SKM-1 treated with dmso at 0.1 percent for 144 hours (cell line): Measurements from ENCODE around the gene ARL2BP.
"Not testable (repeated sequence)": the region's sequence is repeated elsewhere in the genome, so short reads cannot be mapped to it uniquely, and the experiment has no call there.

Source experiments
- DNase-seq: peaks from one replicate; lab custom pipeline; 2025; ENCODE audit not compliant: unreplicated experiment; lab: John Stamatoyannopoulos, UW

ARL2BP gene

DNA sequence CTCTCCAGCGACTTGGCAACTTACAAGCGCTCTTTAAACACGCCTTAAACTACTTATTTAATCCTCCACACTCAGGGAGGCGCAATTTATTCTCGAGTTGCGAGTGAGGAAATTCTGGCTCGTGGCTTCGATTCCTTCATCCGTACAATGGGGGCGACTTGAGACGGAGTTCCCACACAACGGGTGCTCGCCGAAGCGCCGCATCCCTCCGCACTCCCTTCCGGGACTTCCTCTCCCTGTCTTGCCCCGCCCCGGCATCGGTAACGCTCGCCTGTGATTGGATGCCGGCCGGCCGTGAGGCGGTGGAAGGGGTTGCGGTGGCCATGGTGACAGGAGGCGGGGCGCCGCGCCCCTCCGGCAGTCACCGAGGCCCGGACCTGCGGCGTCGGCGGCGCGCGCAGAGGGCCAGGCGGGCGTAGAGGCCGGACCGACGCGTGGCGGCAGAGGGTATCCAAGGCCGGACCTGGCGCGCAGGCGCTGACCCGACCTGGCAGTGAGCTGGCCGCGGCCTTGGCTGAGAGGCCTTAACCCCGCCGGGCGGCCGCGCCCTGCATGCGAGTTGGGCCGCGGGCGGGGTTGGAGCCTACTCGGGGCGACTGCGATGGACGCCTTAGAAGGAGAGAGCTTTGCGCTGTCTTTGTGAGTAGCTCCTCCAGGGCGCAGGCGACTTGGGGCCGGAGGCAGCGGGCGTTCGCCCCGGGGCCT is at the start of gene ARL2BP:
TSS of gene ARL2BP (plus strand) at position 493 of the 705 bp plus-strand sequence. CDS start at position 602, 109 bp downstream.
- DNase-seq, result peak; percentile 95

DNA sequence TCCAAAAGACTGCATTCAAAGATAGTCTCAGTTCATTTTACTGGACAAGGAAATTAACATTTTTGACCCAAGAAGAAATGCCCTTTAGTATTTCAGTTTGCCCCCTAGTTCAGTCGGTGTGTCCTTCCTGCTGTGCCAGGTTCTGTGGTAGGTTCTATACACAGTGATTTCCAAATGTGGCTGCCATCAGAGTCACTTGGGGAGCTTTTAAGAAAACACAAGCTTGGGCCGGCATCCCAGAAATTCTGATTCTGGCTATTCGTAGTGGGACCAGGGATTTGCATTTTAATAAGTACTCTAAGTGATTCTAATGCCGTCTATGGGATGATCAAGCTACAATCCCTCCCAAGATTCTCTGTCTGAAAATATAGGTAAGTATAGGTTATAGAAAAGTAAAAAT is 48.8 kb upstream of the ARL2BP start:
- DNase-seq, result no peak

DNA sequence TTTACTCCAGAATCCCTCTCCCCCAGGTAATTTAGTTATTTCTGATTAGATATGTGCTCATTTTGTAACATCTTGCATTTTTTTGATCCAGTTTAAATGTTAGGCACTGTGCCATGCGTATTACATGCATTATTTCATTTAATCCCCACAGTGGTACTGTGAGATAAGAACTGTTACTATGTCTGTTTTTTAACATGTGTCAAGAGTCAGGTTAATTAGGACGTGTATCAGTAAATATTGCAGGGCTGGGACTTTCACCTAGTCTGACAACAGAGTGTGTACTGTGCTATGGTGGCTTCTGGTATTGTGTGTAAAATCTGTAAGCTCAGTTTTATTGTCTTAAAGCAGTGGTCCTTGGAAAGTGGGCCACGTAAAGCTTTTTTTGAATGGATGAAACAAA is 48.3 kb upstream of the ARL2BP start:
- no peak for DNase-seq

DNA sequence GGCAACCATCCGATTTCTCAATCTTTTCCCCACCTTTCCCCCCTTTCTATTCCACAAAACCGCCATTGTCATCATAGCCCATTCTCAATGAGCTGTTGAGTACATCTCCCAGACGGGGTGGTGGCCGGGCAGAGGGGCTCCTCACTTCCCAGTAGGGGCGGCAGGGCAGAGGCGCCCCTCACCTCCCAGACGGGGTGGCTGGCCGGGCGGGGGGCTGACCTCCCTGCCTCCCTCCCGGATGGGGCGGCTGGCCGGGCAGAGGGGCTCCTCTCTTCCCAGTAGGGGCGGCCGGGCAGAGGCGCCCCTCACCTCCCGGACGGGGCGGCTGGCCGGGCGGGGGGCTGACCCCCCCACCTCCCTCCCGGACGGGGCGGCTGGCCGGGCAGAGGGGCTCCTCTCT is 44.7 kb upstream of the ARL2BP start:
- not testable (repeated sequence) for DNase-seq

DNA sequence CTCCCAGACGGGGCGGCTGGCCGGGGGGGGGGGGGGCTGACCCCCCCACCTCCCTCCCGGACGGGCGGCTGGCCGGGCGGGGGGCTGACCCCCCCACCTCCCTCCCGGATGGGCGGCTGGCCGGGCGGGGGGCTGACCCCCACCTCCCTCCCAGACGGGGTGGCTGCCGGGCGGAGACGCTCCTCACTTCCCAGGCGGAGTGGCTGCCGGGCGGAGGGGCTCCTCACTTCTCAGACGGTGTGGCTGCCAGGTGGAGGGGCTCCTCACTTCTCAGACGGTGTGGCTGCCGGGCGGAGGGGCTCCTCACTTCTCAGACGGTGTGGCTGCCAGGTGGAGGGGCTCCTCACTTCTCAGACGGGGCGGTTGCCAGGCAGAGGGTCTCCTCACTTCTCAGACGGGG is 44.1 kb upstream of the ARL2BP start:
- not testable (repeated sequence) for DNase-seq

DNA sequence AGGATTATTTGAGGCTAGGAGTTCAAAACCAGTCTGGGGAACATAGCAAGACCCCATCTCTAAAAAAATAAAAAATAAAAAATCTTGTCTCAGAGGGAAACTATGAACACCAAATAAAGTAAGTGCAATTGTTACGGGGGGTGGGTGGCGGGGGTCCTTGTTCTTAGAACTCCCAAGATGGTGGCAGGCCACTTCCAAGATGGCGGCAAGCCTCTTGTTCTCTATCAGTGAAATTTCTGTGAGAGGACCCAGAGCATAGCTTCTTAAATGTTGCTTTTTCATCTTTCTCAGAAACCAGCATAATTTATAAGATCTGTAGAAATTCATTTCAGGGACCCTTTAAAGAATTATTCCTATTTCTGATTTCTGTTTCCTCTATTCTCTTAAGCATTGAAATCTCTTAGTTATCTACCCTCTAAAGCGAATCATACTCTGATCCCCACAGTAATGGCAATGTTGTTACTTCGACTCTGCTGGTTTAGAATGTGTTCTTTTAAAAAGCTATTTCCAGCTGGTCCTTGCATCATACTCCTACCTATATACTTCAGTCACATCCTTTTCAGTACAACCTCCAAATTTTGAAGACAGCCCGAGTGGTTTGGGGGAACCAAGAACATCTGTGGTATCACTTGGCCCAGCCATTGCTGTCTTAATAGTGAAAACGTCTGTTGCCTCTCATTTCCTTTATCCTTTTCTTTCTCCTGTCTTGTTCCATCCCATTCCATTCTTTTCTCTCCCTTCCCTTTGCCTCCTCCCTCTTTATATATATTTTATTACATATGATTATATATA is 42.8 kb upstream of the ARL2BP start:
- no peak for DNase-seq

DNA sequence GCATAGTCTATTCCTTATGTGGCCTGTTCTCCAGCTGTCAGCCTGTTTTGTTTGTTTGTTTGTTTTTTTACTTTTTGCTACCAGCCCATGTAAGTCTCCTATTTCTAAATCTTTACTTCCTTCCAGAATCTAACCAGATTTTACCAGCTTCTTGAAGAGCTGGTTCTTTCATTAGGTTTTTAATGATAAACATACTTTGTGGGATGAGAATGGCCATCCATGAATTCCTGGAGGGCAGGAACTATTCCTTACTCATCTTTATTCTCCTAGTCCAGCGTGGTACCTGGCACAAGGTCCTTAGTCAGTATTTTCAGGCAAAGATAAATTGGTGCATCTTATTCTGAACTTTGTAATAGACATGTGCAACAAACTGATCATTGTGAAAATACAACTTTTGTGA is 41.6 kb upstream of the ARL2BP start:
- DNase-seq, result no peak

DNA sequence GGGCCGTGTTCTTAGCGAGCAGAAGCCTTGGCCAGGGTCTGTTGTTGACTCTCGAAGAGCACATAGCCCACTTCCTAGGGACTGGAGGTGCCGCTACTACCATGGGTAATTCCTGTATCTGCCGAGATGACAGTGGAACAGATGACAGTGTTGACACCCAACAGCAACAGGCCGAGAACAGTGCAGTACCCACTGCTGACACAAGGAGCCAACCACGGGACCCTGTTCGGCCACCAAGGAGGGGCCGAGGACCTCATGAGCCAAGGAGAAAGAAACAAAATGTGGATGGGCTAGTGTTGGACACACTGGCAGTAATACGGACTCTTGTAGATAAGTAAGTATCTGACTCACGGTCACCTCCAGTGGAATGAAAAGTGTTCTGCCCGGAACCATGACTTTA is 40.4 kb upstream of the ARL2BP start:
- DNase-seq, result no peak

DNA sequence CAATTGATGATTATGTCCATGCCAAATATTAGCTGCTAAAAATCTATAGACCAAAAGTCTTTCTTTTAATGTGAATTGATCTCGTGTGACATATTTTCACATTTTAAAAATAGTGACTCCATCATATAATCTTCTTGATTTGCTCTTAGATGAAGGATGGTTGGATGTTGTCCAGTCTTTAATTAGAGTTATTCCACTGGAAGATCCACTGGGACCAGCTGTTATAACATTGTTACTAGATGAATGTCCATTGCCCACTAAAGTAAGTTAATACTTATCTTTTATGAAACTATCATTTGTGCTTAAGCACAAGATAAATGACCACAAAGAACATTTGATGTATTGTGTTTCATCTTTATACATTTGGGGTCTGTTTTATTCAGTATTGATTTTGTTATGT is 36.1 kb upstream of the ARL2BP start:
- no peak for DNase-seq

DNA sequence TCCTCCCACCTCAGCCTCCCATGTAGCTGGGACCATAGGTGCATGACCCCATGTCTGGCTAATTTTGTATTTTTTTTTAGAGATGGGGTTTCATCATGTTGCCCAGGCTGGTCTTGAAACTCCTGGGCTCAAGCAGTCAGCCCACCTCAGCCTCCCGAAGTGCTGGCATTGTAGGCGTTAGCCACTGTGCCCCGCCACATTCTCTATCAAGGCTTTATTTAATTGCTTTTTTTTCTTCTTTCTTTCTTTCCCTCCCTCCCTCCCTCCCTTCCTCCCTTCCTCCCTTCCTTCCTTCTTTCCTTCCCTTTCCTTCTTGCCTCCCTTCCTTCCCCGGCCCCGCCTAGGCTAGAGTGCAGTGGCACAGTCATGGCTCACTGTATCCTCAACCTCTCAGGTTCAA is 35.3 kb upstream of the ARL2BP start:
- DNase-seq, result no peak

DNA sequence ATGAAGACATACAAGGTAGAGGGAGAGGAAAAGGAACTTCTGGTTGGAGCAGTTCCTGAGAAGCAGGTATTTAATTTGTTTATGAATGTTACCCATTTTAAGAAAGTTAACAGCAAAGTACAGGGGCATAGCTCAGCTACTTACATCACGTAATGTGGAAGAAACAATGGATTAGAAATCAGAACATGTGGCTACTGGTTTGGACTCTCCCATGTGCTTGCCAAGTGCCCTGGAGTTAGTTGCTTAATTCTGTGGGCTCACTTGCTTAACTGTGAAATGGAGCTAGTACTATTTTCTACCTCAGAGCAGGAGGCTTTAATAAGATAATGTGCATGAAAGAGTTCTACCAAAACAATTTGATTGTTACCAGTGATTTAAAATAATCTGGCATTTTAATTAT is 31.6 kb upstream of the ARL2BP start:
- no peak for DNase-seq

DNA sequence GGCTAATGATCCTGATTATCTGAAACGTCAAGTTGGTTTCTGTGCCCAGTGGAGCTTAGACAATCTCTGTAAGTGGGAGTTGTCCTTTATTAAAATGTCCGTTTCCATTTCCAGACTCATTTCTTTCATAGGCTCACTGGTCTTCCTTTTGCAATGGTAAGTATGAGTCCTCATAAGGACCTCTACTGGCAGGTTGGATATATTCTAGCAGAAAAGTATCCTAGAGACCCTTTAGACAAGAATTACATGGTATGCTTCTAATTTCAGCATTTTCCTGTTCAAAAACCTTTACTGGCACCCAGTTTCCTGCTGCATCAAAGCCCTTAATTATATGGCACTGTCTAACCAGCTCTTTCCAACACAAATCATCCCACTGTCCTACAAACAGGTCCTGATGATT is 28.1 kb upstream of the ARL2BP start:
- no peak for DNase-seq

DNA sequence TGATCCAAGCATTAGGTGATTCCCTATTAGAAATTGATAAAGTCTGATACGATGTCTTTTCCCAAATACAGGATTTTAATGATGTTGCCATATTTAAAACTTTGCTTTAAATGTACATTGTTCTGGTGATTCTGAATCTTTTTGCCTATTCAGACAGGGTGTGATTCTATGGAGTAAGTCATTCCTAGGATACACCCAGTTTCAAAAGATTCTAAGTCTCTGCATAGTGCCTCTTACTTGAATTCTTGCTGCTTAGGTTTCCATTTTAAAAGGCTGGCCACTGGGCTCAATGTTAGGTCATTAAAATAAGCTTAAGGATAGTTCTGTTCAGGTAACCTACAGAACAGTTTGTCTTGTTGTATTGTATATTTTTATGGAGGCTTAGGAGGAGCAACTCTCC is 22.0 kb upstream of the ARL2BP start:
- DNase-seq, result no peak

DNA sequence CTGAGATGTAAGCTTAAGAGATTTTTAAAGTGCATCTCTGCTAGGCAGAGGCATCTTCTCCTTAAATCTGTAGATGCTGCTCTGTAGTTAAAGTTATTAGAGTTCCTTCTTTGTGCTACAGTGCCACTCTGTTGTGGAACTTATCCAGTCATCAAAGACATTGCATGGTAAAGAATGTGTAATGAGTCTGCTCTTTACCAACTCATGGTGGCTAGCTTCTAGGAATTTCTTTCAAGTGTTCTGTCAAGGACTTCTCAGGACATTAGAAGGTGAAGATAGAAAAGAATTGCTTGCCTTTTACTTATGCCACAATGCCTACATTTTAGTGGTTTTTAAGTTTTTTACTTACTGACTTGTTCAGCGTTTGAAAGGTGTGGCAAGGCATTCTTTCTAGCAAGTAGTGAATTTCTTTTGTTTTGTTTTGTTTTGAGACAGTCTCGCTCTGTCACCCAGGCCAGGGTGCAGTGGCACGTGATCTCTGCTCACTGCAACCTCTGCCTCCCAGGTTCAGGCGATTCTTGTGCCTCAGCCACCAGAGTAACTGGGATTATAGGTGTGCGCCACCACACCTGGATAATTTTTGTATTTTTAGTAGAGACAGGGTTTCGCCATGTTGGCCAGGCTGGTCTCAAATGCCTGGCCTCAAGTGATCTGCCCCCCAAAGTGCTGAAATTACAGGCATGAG is 20.3 kb upstream of the ARL2BP start:
- no peak for DNase-seq

DNA sequence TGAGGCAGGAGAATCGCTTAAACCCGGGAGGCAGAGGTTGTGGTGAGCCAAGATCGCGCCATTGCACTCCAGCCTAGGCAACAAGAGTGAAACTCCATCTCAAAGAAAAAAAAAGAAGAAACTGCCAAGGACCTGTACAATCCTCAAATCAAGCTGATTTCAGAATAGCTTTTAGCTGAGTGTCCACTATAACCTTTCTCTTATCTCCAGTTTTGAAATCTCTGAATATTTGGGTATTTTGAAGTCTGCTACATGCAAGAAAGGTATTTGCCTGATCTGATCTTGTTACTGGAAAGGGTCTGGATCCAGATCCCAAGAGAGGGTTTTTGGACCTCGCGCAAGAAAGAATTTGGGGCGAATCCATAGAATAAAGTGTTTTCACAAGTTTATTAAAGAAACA is 19.1 kb upstream of the ARL2BP start:
- DNase-seq, result no peak

DNA sequence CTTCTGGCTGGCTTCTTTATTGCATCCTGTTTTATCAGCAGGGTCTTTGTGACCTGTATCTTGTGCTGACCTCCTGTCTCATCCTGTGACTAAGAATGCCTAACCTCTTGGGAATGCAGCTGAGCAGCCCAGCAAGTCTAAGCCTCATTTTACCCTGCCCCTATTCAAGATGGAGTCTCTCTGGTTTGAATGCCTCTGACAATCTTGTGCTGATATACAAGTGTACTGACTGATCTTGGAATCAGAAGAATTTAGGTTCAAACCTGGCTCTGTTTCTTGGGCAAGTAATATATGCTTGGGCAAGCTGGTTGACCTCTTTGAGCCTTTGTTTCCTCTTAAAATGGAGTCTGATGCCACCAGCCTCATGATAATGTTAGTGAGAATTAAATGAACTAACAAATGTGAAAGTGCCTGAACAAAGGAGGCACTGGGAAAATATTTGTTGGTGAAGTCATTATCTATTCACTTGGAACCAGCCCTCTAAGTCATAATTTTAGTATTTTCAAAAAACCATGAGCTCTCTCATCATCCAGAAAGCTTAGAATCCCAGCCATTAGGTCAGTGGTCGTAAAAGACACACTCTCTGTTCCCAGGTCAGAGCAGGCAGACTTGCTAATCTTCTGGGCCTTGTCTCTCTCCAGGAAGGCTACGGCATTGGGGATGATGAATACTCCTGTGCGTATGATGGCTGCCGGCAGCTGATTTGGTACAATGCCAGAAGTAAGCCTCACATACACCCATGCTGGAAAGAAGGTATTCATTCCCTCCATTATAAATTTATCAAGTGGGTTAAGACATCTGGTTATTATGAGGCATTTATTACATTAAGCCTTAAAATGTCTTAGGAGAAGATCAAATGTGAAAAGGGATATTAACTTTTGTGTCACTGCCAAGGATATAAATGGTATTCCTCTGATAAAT is 18.1 kb upstream of the ARL2BP start:
- no peak for DNase-seq

DNA sequence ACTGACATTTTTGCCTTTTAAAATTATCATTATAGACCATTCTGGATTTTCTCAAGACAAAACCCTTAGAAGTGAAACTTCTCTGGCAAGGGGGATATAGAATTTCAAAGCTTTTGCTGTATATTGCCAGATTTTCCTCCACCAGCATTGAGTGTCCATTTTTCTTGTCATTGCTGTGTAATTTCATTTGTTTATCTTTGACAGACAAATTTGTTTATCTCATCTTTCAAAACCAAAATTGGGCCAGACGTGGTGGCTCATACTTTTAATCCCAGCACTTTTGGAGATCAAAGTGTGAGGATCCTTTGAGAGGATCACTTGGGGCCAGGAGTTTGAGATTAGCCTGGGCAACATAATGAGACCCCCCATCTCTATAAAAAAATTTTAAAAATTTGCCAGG is 16.0 kb upstream of the ARL2BP start:
- no peak for DNase-seq

DNA sequence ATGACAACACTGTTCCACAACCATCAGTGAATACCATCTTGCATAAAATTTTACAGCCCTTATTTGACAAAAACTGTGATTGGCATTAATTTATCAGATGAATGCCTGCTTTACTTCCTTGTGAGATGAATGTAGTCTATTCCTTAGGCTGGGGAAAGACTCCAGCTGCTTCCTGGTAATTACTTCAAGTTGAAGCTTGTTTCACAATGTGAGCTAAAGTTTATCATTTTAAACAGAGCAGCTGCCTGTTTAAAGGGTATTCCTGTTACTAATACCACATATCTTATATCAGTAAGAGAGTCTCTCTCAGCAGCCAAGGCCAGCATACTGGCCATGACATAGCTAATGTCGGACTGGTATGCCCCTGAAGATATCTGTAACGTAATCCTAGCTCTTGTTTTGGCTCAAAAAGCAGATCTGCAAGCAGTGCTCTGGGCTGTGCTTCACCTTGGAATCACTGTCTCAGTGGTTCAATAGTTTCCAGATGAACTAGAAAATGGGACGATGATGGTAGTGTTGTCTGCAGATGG is 13.2 kb upstream of the ARL2BP start:
- DNase-seq, result no peak

DNA sequence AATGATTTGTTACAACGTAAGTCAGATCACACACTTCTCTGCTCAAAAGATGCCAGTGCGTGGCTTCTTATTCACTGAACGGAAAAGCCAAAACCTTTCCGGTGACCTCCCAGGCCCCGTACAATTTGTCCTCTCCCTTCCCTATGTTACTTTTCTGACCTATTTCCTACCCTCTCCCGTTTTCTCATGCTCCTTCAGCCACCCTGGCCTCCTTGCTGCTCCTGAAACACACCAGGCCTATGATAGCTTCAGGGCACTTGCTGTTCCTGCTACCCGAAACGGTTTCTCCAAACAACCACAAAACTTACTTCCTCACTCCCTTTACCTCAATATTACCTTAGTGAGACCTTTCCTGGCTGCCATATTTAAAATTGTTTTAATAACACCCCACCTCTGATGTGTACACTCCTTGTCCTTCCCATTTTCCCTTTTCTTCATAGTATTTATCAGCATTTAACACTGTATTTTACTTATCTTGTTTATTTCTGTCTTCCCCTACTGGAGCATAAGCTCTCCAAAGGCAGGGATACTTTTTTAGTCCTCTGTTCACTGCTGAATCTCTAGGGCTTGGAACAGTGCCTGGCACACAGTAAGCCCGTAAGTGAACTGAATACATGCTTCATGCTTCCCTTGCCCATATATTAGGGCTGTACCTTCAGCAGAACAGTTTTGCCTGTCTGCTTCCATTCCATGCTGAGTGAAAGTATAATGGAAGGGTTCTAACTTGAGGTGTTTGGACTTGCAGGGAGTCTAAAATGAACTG is 10.9 kb upstream of the ARL2BP start:
- DNase-seq, result no peak

DNA sequence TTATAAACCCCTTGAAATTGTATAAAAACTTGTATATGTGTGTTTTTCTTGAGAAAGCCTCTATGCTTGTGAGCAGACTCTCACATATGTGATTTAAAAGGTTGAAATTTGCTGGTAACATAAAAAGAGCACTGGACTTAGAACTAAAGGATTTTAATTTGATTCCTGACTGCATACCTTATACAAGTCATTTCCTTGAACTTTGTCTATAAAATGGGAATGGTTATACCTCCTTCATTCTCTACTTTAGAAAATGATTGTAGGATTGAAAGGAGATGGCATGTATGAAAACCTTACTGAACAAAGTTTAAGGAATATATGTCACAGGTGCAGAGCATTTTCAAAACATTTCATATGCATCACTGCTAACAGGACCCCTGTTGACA is 10.4 kb upstream of the ARL2BP start:
- no peak for DNase-seq
